Adipocyte (in vitro differentiated cells): ENCODE data around the gene KDM8.
"Not testable (repeated sequence)": the region's sequence is repeated elsewhere in the genome, so short reads cannot be mapped to it uniquely, and the experiment has no call there.

ENCODE experiments used
- DNase-seq: peaks from one replicate; pipeline ENCODE4 v3.0.0-alpha.2; 2015; ENCODE audit warnings: low read depth
- H3K27me3 ChIP-seq: replicated peaks from 2 replicates; pipeline ENCODE4 v1.7.0; 2013; ENCODE audit warnings: mild to moderate bottlenecking, low read length, moderate library complexity; ENCODE audit not compliant: control insufficient read depth, insufficient read depth
- H3K36me3 ChIP-seq: 2 replicates; pipeline ENCODE4 v1.7.0; 2013; ENCODE audit warnings: low read length, mild to moderate bottlenecking, moderate library complexity; ENCODE audit not compliant: control insufficient read depth, insufficient read depth, severe bottlenecking
- H3K4me1 ChIP-seq: 2 replicates; pipeline ENCODE4 v1.7.0; 2013; ENCODE audit warnings: mild to moderate bottlenecking, low read length, moderate library complexity; ENCODE audit not compliant: control insufficient read depth, insufficient read depth
- H3K4me3 ChIP-seq: 2 replicates; pipeline ENCODE4 v1.7.0; 2013; ENCODE audit warnings: mild to moderate bottlenecking, low read length, moderate library complexity
- H3K9ac ChIP-seq: 2 replicates; pipeline ENCODE4 v1.7.0; 2013; ENCODE audit warnings: mild to moderate bottlenecking, low read length, moderate library complexity
- H3K9me3 ChIP-seq: 2 replicates; pipeline ENCODE4 v1.7.0; 2013; ENCODE audit warnings: mild to moderate bottlenecking, low read length, moderate library complexity; ENCODE audit not compliant: control insufficient read depth

KDM8 gene

DNA sequence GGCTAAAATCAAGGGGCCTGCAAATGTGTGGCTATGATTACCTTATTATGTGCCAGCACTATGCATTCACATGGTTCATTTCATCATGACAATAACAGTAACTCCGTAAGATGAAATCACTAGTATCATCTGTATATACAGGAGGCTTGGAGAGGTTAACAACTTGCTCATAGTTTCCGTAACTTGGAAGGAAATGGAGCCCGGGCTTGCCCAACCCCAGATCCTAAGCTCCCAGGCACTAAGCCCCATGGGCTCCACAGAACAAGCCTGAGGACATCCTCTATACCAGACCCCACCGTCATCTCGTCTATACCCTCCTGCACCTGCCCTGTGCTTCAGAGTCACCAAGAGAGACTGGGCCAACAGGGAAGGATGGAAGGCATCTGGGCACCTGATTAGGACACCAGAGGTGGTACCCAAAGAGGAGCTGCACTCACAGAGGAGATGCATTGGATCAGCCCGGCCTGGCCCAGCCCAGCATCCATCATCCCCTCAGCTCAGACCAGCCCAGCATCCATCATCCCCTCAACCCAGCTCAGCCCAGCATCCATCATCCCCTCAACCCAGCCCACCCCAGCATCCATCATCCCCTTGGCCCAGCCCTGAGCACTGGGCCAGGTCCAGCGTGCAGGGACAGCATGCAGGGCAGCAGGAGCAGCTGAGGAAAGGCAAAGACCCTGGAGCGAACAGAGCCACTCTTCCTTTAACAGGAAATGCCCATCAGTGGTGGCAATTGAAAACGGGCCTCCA is 36.8 kb downstream of the KDM8 start:
- DNase-seq: no peak
- Histone ChIP-seq H3K9me3 (no peaks in the 10 kb centered on the region), H3K4me1 (peaks cover 51% of the 10 kb centered on the region), H3K36me3 (no peaks in the 10 kb centered on the region), H3K4me3 (no peak overlapping the region), H3K27me3 (no peaks in the 10 kb centered on the region), H3K9ac (no peak overlapping the region)

- Histone ChIP-seq H3K27me3 (no peaks in the 10 kb centered on the region), H3K9ac (peak overlapping the region; percentile 66), H3K36me3 (no peaks in the 10 kb centered on the region), H3K4me3 (no peak overlapping the region), H3K9me3 (no peaks in the 10 kb centered on the region), H3K4me1 (peaks cover 54% of the 10 kb centered on the region)
- peak; percentile 20 for DNase-seq
These were observed 37.7 kb downstream of the KDM8 start for GRCh38 chr16:27240948-27241531.

DNA sequence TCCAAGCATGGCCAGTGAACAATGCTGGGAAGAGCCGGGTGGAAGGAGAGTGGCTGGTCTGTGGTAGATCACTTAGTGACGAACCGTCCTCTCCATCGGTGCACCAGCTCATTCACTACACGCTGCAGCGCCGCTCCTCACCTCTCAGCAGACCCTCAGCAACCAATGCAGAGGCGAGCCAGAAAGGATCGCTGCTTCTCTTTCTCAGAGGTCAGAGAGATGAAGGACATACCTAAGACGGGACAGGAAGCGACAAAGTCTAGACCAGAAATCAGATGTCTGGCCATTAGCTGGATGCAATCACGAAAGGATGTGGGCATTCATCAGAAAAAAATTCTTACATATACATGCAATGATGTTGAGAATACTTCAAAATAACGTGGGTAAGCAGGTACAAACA is 38.3 kb downstream of the KDM8 start:
- H3K4me1 ChIP-seq: peaks cover 59% of the 10 kb centered on the region
- H3K27me3 ChIP-seq: no peaks in the 10 kb centered on the region
- H3K36me3 ChIP-seq: no peaks in the 10 kb centered on the region
- no peak overlapping the region for H3K4me3 ChIP-seq
- no peak for DNase-seq
- no peaks in the 10 kb centered on the region for H3K9me3 ChIP-seq
- H3K9ac ChIP-seq: peak overlapping the region; percentile 66

DNA sequence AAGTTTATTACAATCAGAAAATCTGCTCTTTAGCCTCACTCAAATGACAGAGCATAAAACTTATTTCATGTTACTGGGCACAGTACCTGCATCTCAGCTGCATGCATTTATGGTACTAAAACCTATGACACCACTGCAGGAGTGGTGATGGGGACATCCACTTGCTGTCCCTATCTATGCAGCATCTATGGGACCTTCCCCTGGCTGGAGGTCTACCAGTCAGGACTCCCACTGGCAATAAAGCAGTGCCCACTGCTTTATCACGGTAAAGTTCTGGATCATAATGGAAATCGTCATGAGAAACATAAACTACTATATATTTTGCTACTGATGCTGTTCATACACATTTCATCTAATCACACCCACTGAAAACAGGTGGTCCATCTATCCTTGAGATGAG is 39.1 kb downstream of the KDM8 start:
- Histone ChIP-seq H3K27me3 (no peaks in the 10 kb centered on the region), H3K4me3 (no peak overlapping the region), H3K4me1 (peaks cover 59% of the 10 kb centered on the region), H3K9ac (peak overlapping the region; percentile 32), H3K9me3 (no peaks in the 10 kb centered on the region), H3K36me3 (no peaks in the 10 kb centered on the region)
- no peak for DNase-seq

DNA sequence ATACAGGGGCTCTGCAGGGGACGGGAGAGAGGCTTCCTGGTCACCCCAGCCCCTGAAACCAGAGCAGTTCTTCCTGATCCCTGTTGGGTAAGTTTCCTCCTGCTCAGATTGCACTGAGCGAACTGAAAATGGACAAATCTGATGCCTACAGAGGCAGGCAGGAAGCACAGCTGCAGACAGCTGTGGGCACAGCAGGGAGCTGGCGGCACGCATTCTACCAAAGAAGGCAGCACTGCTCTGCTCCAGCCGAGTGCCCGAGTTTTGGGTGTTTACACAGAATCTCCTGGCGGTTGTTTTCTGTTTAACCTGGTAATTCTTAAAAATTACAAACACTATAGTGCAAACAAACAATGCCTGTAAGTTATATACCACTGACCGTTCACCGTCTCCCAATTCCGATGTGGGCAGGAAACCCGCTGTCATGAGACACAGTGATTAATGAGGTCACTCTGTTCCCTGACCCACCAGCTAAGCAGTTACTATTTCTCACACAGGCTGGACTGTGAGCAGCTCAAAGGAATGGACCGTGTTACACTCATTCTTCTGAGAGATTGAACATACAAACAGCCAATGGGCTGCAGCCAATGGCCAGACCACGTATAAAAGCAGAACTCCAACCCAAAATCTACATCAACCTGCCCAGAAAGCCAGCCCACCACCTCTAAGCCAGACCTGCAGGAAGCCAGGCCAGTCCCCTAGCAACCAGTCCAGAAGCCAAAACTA is 39.7 kb downstream of the KDM8 start:
- Histone ChIP-seq H3K27me3 (no peaks in the 10 kb centered on the region), H3K4me3 (no peak overlapping the region), H3K36me3 (no peaks in the 10 kb centered on the region), H3K9me3 (no peaks in the 10 kb centered on the region), H3K9ac (peak overlapping the region; percentile 32), H3K4me1 (peaks cover 59% of the 10 kb centered on the region)
- peak; percentile 73 for DNase-seq

- no peak for DNase-seq
- Histone ChIP-seq H3K4me3 (no peak overlapping the region), H3K9ac (peak overlapping the region; percentile 1), H3K27me3 (no peaks in the 10 kb centered on the region), H3K4me1 (peaks cover 59% of the 10 kb centered on the region), H3K36me3 (no peaks in the 10 kb centered on the region), H3K9me3 (no peaks in the 10 kb centered on the region)
These were observed 40.5 kb downstream of the KDM8 start for GRCh38 chr16:27243725-27244362.

- Histone ChIP-seq H3K9me3 (no peaks in the 10 kb centered on the region), H3K9ac (peak overlapping the region; percentile 70), H3K27me3 (no peaks in the 10 kb centered on the region), H3K4me3 (no peak overlapping the region), H3K4me1 (peaks cover 59% of the 10 kb centered on the region), H3K36me3 (no peaks in the 10 kb centered on the region)
- DNase-seq: no peak
These were observed 41.0 kb downstream of the KDM8 start for GRCh38 chr16:27244363-27244755.

GRCh38 chr16:27245276-27246172 is 42.2 kb downstream of the KDM8 start:
- peak overlapping the region; percentile 42 for H3K4me3 ChIP-seq
- no peak for DNase-seq
- H3K27me3 ChIP-seq: no peaks in the 10 kb centered on the region
- peaks cover 57% of the 10 kb centered on the region for H3K4me1 ChIP-seq
- H3K36me3 ChIP-seq: no peaks in the 10 kb centered on the region
- peak overlapping the region; percentile 70 for H3K9ac ChIP-seq
- no peaks in the 10 kb centered on the region for H3K9me3 ChIP-seq

DNA sequence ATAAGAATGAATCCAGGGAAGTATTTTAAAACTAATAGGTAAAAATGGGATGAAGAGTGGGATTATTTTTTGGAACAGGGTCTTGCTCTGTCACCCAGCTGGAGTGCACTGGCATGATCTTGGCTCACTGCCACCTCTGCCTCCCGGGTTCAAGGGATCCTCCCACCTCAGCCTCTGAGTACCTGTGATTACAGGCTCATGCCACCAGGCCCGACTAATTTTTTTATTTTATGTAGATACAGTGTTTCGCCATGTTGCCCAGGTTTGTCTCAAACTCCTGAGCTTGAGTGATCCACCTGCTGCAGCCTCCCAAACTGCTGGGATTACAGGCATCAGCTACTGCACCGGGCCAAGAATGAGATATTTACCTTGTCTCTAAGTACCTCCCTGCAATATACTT is 43.1 kb downstream of the KDM8 start:
- no peak for DNase-seq
- peaks cover 50% of the 10 kb centered on the region for H3K4me1 ChIP-seq
- no peak overlapping the region for H3K4me3 ChIP-seq
- peak overlapping the region; percentile 70 for H3K9ac ChIP-seq
- H3K27me3 ChIP-seq: no peaks in the 10 kb centered on the region
- H3K9me3 ChIP-seq: no peaks in the 10 kb centered on the region
- no peaks in the 10 kb centered on the region for H3K36me3 ChIP-seq

DNA sequence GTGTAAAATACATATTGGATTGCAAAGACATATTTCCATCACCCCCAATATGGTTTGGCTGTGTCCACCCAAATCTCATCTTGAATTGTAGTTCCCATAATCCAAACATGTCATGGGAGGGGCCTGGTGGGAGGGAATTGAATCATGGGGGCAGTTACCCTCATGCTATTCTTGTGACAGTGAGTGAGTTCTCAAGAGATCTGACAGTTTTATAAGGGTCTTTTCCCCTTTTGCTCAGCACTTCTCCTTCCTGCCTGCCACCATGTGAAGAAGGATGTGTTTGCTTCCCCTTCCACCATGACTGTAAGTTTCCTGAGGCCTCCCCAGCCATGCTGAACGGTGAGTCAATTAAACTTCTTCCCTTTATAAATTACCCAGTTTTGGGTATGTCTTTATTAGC is 43.8 kb downstream of the KDM8 start:
- H3K9ac ChIP-seq, DNase-seq, H3K4me3 ChIP-seq, H3K9me3 ChIP-seq, H3K27me3 ChIP-seq, H3K36me3 ChIP-seq: not testable (repeated sequence)
- peaks cover 44% of the 10 kb centered on the region for H3K4me1 ChIP-seq
